GM15510 (cell line): ENCODE data around the gene MOV10L1.

Source experiments
- POLR2A ChIP-seq: IDR thresholded peaks from 3 replicates; pipeline ENCODE4 v1.6.1; 2011; ENCODE audit warnings: borderline replicate concordance; ENCODE audit not compliant: insufficient read length; ENCODE audit errors: extremely low read depth

The MOV10L1 gene

GRCh38 chr22:50089682-50090411 lies at the start of gene MOV10L1:
Gene MOV10L1, plus strand, starts transcription at chr22:50090006. Its CDS starts 83 bp downstream, at chr22:50090089.
- TF ChIP-seq POLR2A, result no peak

- no peak for TF ChIP-seq POLR2A
Measured at GRCh38 chr22:50040717-50041116, 49.1 kb upstream of the MOV10L1 start.

- no peak for TF ChIP-seq POLR2A
Measured at GRCh38 chr22:50041361-50042065, 48.3 kb upstream of the MOV10L1 start.

- no peak for TF ChIP-seq POLR2A
Measured at GRCh38 chr22:50044485-50045118, 45.2 kb upstream of the MOV10L1 start.

GRCh38 chr22:50045211-50046018 lies 44.4 kb upstream of the MOV10L1 start:
- TF ChIP-seq POLR2A, result no peak

- no peak for TF ChIP-seq POLR2A
Measured at GRCh38 chr22:50046019-50046415, 43.8 kb upstream of the MOV10L1 start.

- TF ChIP-seq POLR2A, result no peak
Measured at GRCh38 chr22:50046481-50047245, 43.1 kb upstream of the MOV10L1 start.

- TF ChIP-seq POLR2A, result no peak
Measured at GRCh38 chr22:50047346-50047745, 42.5 kb upstream of the MOV10L1 start.

GRCh38 chr22:50048061-50048765 lies 41.6 kb upstream of the MOV10L1 start:
- TF ChIP-seq POLR2A, result no peak

GRCh38 chr22:50048836-50049235 lies 41.0 kb upstream of the MOV10L1 start:
- no peak for TF ChIP-seq POLR2A

GRCh38 chr22:50049299-50050195 lies 40.3 kb upstream of the MOV10L1 start:
- TF ChIP-seq POLR2A, result no peak

GRCh38 chr22:50051930-50052329 lies 37.9 kb upstream of the MOV10L1 start:
- no peak for TF ChIP-seq POLR2A
